ENCODE measurements around the gene RHOU.

- TF ChIP-seq POLR2A (IDR thresholded peaks at IDR 0.05) (no peak), CTCF (IDR thresholded peaks at IDR 0.05) (no peak)
Observed at GRCh38 chr1:228772516-228773212, 37.4 kb downstream of the RHOU start.
